Measurements from ENCODE around the gene SLC29A3.
"Not testable (repeated sequence)": the region's sequence is repeated elsewhere in the genome, so short reads cannot be mapped to it uniquely, and the experiment has no call there.

Gene SLC29A3

GRCh38 chr10:71283410-71283809 is 35.6 kb upstream of the SLC29A3 start:
- DNase-seq: no peak

DNA sequence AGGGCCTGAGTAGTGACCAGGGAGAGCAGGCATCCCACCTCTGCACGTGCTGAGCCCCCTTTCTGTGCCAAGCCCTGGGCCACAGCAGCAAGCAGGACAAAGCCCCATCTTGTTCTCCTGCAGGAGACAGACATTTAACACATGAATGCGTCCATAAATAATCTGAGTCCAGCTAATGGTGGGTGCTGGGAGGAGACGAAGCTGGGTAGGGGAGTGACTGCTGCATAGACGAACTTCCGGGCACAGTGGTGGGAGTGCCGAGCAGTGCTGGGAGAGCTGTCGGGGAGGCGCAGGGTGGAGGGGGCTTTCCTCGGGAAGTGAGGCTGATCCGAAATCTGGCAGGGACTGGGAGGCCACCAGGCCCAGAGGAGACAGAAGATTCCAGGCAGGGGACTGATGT is 35.2 kb upstream of the SLC29A3 start:
- no peak for DNase-seq

DNA sequence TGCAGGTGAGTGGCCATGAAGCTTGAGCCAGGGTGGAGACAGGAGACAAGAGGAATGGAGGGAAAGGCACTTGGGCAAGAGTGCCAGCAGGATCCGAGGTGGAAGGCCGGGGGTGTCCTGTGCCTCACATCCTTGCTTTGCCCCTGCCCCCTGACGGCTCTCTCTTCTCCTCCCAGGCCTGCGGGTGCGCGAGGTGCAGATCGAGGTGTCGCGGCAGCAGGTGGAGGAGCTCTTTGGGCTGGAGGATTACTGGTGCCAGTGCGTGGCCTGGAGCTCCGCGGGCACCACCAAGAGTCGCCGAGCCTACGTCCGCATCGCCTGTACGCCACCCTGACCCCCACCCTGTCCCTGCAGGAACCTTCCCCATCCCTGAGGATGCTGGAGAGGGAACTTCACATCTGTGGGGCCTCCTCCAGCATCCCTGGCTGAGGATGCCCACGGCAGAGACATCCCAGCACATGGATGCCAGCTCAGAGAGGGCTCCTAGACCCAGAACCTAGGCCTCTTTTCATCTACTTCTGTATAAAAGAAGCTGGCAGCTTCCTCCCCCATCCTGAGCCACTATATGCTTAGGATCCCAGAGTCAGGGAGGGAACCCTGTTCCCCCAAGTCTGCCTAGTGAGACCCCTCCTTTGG is 34.4 kb upstream of the SLC29A3 start:
- no peak for DNase-seq

GRCh38 chr10:71285180-71285545 is 33.9 kb upstream of the SLC29A3 start:
- peak in 35 of 58 donors; percentile 13 to 70 (median 28) for DNase-seq

- no peak for DNase-seq
Measured at GRCh38 chr10:71285986-71286385, 33.1 kb upstream of the SLC29A3 start.

- no peak for DNase-seq
Measured at GRCh38 chr10:71286521-71287294, 32.4 kb upstream of the SLC29A3 start.

DNA sequence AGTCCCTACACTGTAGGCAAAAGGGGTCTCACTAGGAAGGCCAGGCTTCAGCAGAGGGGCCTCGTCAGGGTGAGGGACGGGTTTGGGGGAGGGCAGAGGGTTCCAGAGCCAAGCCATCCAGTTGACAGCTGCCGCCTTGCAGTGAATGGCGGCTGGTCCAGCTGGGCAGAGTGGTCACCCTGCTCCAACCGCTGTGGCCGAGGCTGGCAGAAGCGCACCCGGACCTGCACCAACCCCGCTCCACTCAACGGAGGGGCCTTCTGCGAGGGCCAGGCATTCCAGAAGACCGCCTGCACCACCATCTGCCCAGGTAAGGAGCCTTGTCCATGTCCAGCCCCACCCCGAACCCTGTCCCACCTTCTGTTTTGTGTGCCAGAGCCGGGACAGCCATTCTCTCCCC is 31.6 kb upstream of the SLC29A3 start:
- no peak for DNase-seq

DNA sequence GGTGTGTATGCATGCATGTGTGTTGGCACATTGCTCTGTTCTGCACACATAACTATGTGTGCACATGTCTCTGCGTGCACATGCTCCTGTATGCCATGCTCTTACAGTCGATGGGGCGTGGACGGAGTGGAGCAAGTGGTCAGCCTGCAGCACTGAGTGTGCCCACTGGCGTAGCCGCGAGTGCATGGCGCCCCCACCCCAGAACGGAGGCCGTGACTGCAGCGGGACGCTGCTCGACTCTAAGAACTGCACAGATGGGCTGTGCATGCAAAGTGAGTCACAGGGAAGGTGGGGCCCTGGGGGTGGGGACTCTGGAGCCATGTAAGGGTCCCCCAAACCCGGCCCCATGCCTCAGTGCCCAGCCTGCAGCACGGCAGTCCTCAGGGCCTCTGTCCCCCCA is 30.6 kb upstream of the SLC29A3 start:
- DNase-seq: no peak

DNA sequence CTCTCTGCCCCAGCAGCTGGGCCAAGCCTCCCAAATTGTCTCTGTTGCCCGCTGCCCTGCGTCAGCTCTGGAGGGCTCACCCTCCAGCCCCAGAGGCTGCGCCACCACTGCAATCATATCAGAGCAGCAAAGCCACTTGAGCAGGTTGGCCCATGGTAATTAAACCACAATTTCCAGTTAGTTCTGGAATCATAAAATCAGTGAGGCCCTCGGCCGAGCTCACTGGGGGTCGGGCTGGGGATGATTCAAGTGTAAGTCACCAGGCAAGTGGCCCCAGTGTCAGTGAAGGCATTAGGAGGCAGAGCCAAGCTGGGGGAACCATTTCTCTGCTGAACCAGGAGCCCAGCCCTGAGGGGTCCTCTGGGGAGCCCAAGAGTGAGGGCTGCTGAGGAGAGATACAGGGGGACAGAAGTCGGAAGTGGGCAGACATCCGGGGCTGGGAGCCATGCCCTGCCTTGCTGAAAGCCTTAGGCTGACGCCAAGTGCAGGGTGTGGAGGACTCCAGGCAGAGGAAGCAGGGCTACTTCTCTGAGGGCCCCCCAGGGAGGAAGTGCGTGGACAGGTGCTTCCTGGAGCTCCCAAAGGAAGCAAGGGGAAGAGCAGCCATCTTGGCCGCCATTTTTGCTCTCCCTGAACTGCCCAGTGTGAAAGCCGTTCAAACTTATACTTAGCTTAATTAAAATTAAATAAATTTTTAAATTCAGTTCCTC is 29.5 kb upstream of the SLC29A3 start:
- no peak for DNase-seq

GRCh38 chr10:71290331-71290730 is 28.7 kb upstream of the SLC29A3 start:
- DNase-seq: no peak

- DNase-seq: no peak
Measured at GRCh38 chr10:71290806-71291527, 28.1 kb upstream of the SLC29A3 start.

- DNase-seq: no peak
Measured at GRCh38 chr10:71291528-71291900, 27.5 kb upstream of the SLC29A3 start.

- DNase-seq: no peak
Measured at GRCh38 chr10:71292624-71293445, 26.2 kb upstream of the SLC29A3 start.

DNA sequence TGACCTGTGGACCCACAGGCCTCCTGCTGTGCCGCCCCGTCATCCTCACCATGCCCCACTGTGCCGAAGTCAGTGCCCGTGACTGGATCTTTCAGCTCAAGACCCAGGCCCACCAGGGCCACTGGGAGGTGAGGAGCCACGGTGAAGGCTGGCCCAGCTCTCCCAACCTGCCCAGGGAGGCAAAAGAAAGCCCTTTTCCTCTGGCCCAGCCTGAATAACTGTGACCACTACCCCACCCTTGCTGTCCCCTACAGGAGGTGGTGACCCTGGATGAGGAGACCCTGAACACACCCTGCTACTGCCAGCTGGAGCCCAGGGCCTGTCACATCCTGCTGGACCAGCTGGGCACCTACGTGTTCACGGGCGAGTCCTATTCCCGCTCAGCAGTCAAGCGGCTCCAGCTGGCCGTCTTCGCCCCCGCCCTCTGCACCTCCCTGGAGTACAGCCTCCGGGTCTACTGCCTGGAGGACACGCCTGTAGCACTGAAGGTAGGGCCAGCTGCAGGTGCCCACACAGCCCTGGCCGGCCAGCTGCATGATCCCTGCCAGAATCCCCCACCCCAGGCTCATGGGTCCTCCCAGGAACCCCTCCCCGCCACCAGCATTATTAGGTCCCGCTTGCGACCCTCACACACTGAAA is 25.5 kb upstream of the SLC29A3 start:
- DNase-seq: peak in 3 of 58 donors; percentile 12 to 32 (median 21)

DNA sequence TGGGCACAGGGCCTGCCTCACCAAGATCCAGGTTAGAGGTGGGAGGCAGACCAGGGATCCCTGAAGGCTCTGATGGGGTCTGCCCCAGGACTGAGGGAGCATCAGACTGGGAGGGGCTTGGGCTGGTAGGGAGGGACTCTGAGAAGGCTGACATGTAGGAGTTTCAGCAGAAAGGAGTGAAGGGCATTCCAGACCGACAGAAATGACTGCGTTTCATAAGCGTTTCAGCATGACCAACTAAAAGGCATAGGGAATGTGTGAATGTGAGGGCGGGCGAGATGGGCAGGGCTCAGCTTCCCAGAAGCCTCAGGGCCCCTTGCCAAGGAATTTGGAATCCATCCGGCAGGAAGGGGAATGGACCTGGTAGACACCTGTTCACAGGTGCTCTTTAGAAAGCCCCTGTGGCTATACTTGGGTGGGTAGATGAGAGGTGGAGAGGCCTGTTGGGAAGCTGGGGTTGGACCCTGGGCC is 24.9 kb upstream of the SLC29A3 start:
- DNase-seq: peak in 10 of 58 donors; percentile 12 to 44 (median 22)

DNA sequence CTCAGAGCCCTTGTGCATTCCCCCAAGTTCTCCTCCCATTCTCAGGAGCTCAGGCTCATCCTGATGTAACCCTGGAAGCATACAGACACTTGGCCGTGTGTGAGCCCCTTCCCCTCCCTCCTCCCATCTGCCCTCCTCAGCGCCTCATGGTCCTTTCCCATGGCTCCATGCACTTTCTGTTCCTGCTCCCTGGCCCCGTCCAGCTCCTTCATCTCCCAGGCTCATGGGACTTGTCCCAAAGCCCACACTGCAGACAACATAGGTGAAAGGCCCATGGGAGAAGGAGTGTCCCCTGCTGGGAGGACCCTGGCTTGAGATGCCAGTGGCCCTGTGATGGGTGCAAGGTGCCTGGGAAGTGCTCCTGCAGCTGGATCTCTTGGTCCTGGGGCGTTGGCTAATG is 24.2 kb upstream of the SLC29A3 start:
- DNase-seq: no peak

- no peak for DNase-seq
Measured at GRCh38 chr10:71295641-71296040, 23.4 kb upstream of the SLC29A3 start.

DNA sequence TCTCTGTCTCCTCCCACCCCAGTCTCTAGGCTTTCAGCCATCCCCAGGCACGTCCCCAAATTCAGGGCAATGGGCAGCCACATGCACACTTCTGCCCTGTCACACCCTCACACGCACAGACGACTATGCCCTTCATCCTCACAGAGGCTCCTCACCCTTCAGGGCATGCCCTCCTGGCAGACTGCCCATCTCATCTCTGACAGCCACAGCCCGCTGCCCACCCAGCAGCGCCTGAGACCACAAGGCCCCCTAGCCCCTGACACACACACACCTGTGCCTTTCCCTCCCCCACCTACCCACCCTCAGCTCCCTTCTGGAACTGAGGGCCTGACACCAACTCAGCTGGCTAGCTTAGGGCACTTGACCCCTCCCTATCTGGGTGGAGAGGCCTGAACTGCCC is 23.0 kb upstream of the SLC29A3 start:
- no peak for DNase-seq

DNA sequence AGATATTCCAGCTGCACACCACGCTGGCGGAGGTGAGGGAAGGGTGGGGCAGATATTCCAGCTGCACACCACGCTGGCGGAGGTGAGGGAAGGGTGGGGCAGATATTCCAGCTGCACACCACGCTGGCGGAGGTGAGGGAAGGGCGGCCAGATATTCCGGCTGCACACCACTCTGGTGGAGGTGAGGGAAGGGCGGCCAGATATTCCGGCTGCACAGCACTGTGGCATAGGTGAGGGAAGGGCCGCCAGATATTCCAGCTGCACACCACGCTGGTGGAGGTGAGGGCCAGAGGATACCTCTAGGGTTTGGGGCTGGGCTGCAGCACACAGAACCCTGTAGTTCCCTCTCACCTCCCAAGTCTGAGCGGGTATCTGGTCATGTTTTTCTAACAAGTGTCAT is 22.2 kb upstream of the SLC29A3 start:
- DNase-seq: not testable (repeated sequence)

DNA sequence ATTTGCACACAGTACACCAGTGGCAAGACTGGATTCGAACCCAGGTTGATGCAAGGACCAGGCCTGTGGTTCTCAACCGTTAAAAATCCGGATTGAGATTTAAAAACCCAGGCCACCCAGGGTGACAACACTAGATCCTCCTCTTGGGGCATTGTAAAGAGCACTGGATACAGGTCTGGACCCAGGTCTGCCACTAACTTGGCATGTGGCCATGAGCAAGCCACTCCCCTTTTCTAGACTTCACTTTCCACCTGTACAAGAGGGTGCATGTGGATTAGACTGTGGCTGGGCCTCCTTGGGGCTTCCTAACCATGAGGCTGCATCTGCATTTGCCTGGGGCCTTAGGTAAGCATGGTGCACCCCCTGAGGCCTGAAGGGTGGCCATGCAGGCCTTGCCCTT is 21.7 kb upstream of the SLC29A3 start:
- DNase-seq: no peak

Measured in anterior cingulate cortex (tissue), 58 donors.